ENCODE data around the gene NTHL1.

The NTHL1 gene

DNA sequence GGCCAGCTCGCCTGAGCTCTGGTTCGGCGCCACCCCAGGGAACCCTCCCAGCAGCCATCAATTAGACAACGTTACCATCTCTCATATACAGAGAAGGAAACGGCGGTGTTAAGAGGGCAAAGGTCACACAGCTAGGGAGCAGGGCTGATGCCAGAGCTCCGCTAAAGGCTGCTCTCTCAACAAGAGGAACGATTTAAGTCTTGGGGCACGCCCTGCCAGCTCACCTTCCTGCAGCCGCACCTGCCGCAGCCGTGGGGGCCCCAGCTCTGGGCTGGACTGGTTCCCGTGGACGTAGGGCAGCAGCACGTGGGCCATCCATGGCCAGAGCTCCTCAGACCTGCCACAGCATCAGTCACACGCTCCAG lies 44.6 kb upstream of the NTHL1 start:
- H3K4me3 ChIP-seq (replicated peaks in 1 of 2; ENCODE audit: low read depth in 2 of 2, low read length in 2 of 2), result no peak overlapping the region
- no peak for DNase-seq (ENCODE audit: low read depth in 2 of 2)
- TF ChIP-seq, protein P1, sequence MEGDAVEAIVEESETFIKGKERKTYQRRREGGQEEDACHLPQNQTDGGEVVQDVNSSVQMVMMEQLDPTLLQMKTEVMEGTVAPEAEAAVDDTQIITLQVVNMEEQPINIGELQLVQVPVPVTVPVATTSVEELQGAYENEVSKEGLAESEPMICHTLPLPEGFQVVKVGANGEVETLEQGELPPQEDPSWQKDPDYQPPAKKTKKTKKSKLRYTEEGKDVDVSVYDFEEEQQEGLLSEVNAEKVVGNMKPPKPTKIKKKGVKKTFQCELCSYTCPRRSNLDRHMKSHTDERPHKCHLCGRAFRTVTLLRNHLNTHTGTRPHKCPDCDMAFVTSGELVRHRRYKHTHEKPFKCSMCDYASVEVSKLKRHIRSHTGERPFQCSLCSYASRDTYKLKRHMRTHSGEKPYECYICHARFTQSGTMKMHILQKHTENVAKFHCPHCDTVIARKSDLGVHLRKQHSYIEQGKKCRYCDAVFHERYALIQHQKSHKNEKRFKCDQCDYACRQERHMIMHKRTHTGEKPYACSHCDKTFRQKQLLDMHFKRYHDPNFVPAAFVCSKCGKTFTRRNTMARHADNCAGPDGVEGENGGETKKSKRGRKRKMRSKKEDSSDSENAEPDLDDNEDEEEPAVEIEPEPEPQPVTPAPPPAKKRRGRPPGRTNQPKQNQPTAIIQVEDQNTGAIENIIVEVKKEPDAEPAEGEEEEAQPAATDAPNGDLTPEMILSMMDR (IDR thresholded peaks at IDR 0.05; ENCODE audit: low read depth, low read length), result no peak

DNA sequence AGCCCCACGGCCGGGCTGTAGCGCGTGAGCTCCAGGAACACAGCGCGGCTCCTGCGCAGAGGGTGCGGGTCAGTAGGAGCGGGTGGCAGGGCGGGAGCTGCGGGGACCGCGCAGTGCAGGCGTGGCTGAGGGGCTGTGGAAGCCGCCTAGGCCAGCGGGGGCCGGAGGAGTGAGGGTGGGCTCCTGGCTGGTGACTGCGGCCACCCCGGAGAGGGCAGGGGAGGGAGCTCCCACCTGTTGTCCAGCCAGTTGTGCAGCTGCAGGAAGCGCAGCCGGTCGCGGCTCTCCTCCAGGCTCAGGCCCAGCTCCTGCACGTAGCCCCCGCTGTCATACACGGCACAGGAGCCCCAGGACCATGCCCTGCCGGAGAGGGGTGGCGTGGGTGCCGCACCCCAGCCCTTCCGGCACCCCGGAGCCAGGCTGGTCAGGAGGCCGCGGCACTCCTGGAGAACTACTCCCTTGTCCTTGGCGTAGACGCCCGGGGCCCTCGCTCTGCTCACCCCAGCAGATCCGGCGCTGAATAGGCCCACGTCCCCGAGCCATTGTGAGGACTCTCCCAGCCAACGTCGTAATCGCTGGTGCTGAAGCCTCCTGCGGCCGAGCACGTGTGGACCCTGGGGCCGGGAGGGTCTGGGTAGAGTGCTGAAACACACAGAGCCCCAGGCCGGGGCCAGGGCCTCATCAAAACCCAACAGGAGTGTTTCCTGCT lies 44.1 kb upstream of the NTHL1 start:
- TF ChIP-seq, protein P1 (IDR thresholded peaks at IDR 0.05; ENCODE audit: low read depth, low read length), result no peak
- DNase-seq (ENCODE audit: low read depth in 2 of 2), result no peak
- H3K4me3 ChIP-seq (replicated peaks in 1 of 2; ENCODE audit: low read depth in 2 of 2, low read length in 2 of 2), result no peak overlapping the region

DNA sequence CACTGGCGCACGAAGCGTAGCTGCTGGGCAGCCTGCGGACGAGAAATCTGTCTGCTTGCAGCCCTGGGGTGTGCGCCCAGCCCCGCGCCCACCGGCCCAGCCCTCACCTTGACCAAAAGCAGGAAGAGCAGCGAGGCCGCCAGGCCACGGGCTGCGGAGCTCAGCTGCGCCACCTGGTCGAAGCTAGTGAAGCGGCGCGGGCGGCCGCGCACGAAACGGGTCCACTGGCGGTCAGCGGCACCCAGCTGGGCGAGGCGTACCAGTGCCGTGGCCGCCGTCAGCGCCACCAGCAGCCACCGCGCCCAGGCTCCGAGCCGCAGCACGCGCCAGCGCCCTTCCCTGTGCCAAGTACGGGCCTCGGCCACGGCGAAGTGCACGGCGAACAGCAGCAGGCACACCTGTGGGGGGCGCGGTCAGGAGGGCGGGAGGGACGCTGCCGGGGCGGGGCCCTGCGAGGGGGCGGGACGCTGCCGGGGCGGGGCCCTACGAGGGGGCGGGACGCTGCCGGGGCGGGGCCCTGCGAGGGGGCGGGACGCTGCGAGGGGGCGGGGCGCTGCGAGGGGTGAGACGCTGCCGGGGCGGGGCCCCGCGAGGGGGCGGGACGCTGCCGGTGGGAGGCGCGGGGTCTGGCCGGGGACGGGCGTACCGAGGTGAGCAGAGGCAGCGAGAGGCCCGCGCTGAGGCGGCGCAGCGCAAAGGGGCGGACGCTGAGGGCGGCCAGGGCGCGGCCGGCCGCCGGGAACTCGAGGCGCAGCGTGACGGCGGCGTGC lies 43.3 kb upstream of the NTHL1 start:
- H3K4me3 ChIP-seq (replicated peaks in 1 of 2; ENCODE audit: low read depth in 2 of 2, low read length in 2 of 2), result no peak overlapping the region
- TF ChIP-seq, protein P1 (IDR thresholded peaks at IDR 0.05; ENCODE audit: low read depth, low read length), result no peak
- DNase-seq (ENCODE audit: low read depth in 2 of 2), result peak; percentile 25 to 51

DNA sequence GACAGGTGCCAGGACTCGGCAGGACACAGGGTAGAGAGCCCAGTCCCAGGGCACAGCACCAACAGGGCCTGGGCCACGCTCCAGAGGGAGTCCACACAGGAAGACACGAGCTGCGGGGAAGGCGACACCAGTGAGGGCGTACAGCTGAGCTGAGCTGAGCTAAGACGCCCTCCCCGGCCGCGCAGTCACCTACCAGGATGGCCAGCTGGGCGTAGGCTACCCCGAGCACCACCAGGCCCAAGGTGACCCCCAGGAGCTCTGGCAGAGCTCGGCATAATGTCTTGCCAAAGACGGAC lies 42.8 kb upstream of the NTHL1 start:
- no peak for DNase-seq (ENCODE audit: low read depth in 2 of 2)
- H3K4me3 ChIP-seq (replicated peaks in 1 of 2; ENCODE audit: low read depth in 2 of 2, low read length in 2 of 2), result no peak overlapping the region
- TF ChIP-seq, protein P1 (IDR thresholded peaks at IDR 0.05; ENCODE audit: low read depth, low read length), result no peak

DNA sequence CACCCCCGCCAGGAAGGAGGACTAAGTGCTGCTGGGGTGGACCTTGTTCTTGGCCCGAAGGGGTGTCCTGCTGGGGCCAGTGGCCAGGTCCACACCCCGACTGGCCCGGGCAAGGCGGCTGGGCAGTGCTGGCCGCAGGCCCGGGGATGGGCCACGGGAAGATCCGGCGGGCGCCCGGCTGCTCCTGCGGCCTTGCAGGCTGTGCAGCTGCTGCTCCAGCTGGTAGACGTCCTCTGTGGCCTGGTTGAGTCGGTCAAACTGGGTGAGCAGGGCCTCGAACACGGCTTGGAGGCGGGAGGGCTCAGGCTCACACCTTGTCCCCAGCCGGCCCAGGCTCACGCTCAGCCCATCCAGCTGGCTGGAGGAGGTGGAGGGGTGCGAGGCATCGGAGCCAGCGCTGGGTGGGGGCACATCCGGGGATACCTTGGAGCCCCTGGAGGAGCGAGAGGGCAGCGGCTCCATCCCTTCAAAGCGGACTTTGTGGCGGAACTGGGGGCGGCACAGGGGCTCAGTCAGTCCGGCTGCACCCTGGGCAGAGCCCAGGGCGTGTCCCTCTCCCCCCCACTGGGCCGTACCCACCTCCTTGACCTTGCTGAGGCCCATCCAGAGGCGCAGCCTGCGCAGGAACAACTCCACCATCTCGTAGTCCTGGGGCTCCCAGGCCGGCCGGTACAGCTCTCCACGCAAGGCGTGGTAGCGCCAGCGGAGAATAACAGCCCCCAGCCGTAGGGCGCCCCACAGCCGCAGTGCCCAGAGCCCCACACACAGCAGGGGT lies 42.3 kb upstream of the NTHL1 start:
- TF ChIP-seq, protein P1 (IDR thresholded peaks at IDR 0.05; ENCODE audit: low read depth, low read length), result no peak
- no peak overlapping the region for H3K4me3 ChIP-seq (replicated peaks in 1 of 2; ENCODE audit: low read depth in 2 of 2, low read length in 2 of 2)
- no peak for DNase-seq (ENCODE audit: low read depth in 2 of 2)

DNA sequence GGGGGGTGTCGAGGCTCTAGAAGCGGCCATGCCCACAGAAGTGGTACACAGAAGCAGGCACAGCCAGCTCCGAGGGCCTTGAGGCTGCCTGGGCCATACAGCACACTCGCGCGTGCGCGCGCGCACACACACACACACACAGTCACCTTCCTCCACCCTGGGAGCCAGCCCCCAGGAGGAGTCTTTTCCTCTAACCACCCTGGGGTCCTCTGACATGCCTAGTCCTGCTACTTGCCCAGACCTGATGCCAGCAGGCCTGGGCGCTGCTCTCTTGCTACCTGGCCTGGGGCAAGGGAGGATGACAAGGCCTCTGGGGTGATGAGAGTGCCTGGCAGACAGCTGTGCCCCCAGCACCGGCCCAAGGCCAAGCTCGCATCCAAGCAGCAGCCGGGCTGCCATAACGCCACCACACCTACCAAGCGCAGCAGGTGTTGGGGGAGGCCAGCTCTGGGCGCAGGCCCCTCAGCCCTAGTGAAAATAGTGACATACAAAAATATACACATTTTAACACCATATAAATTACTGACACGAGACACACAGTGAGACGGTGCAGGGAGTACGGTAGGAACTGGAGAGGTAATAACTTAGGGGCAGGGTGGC lies 41.2 kb upstream of the NTHL1 start:
- no peak for DNase-seq (ENCODE audit: low read depth in 2 of 2)
- TF ChIP-seq, protein P1 (IDR thresholded peaks at IDR 0.05; ENCODE audit: low read depth, low read length), result no peak
- H3K4me3 ChIP-seq (replicated peaks in 1 of 2; ENCODE audit: low read depth in 2 of 2, low read length in 2 of 2), result no peak overlapping the region

Measured in cardiac fibroblast (primary cell).